ENCODE data around the gene CRAT.

GRCh38 chr9:129130791-129131190 is 20.2 kb upstream of the CRAT start:
- TF ChIP-seq CTCF (IDR thresholded peaks at IDR 0.05), result no peak
- no peak for TF ChIP-seq POLR2A (IDR thresholded peaks at IDR 0.05)

All from uterus (tissue), 2 donors.